ENCODE measurements around the gene COL4A2.

DNA sequence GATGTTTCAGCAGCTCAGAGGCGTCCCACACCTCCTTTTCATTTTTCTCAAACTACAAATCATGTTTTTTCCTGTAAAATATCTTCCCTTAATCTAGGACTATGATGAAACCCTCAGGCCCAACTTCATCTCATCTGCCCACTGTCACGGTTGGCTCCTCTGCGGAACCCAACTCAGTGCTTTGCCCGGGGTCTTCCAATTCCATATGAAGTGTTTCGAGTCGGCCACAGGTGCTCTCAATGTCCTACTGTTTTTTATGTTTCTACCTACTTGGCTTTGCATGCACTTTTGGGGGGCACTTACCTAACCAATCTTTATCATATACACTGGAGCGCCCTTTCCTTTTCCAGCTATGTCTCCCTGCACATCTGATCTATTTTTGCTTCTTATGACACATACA is 28.2 kb upstream of the COL4A2 start:
- TF ChIP-seq EZH2 (IDR thresholded peaks at IDR 0.05; ENCODE audit: insufficient read depth, poor library complexity, severe bottlenecking) (no peak), EZH2phosphoT487 (IDR thresholded peaks at IDR 0.05; ENCODE audit: insufficient read depth, low read depth) (no peak)
